ENCODE data around the gene NCOA7. TPM values are rescaled to one million over a fixed set of nuclear protein-coding genes. Genes with fewer than 3 reads are reported as not detected.

Gene NCOA7
- total RNA-seq, 1 experiment from 2014 or later, result 9.4 TPM

- no CpG with 5 or more reads among the region's 3 CpGs for WGBS (ENCODE audit: extremely low coverage, insufficient read length, low lambda C conversion rate)
- H2AK5ac ChIP-seq (ENCODE audit: insufficient read length, low read length), result no peak overlapping the region
- peaks cover 5% of the 10 kb centered on the region for H3K27me3 Mint-ChIP-seq (ENCODE audit: low read depth)
- H3K9ac ChIP-seq (ENCODE audit: extremely low read depth, insufficient read length, low read length), result peak overlapping the region; percentile 92
- no peak overlapping the region for H3K4me3 Mint-ChIP-seq
- no peak overlapping the region for H2BK120ac ChIP-seq (ENCODE audit: low read depth, low read length, poor library complexity, severe bottlenecking)
- no peak overlapping the region for H4K8ac ChIP-seq (replicated peaks; ENCODE audit: insufficient read length, low read depth, low read length)
- no peaks in the 10 kb centered on the region for H3K9me3 ChIP-seq (ENCODE audit: control insufficient read depth, low read depth, low read length)
- peak overlapping the region; percentile 96 for H3T11ph ChIP-seq (ENCODE audit: low read length)
- H3K18ac ChIP-seq (ENCODE audit: insufficient read length, low read depth, low read length), result no peak overlapping the region
- no peak overlapping the region for H2BK12ac ChIP-seq (ENCODE audit: insufficient read length, low read depth, low read length)
- DNase-seq, result no peak
- H3K4me2 ChIP-seq (ENCODE audit: insufficient read depth, insufficient read length, low read length), result peak overlapping the region; percentile 93
- H3K27me3 ChIP-seq (ENCODE audit: insufficient read depth, low read length), result no peaks in the 10 kb centered on the region
- H3K36me3 Mint-ChIP-seq (ENCODE audit: insufficient read depth in 1 of 3, low read depth in 3 of 3), result no peaks in the 10 kb centered on the region
- H3K79me2 ChIP-seq (ENCODE audit: insufficient read depth, low read length), result no peaks in the 10 kb centered on the region
- H3K56ac ChIP-seq (ENCODE audit: insufficient read length, low read depth, low read length), result no peak overlapping the region
- no peak overlapping the region for H2BK20ac ChIP-seq (ENCODE audit: low read depth, low read length, poor library complexity, severe bottlenecking)
- H2BK5ac ChIP-seq (ENCODE audit: insufficient read length, low read length), result no peak overlapping the region
- H3K14ac ChIP-seq (ENCODE audit: insufficient read depth, low read length), result peak overlapping the region; percentile 84; the same call in 1 of the 2 replicates
- H3K27ac Mint-ChIP-seq, result no peak overlapping the region
- TF ChIP-seq CTCF (conservative IDR thresholded peaks at IDR 0.05), result no peak
- H3K27ac ChIP-seq (ENCODE audit: insufficient read length, low read depth, low read length), result peak overlapping the region; percentile 8
- H3K23ac ChIP-seq (ENCODE audit: insufficient read length, low read depth, low read length), result no peak overlapping the region
- H4K91ac ChIP-seq (ENCODE audit: insufficient read length, low read depth, low read length), result no peak overlapping the region
- H3K9me3 Mint-ChIP-seq, result peaks cover 0 to 3% of the 10 kb centered on the region in 2 experiments; a peak in 1 of 5 replicates
- no peak overlapping the region for H2BK15ac ChIP-seq (ENCODE audit: low read depth, low read length)
- no peaks in the 10 kb centered on the region for H3K79me1 ChIP-seq (ENCODE audit: insufficient read depth, low read depth, low read length, poor library complexity, severe bottlenecking)
- no peak overlapping the region for H4K5ac ChIP-seq (ENCODE audit: insufficient read length, low read depth, low read length)
- H3K4ac ChIP-seq (ENCODE audit: low read depth, low read length), result no peak overlapping the region
- no peaks in the 10 kb centered on the region for H3K4me1 ChIP-seq (ENCODE audit: insufficient read depth, low read length)
- H4K20me1 ChIP-seq (ENCODE audit: control insufficient read depth, insufficient read depth, insufficient read length), result no peaks in the 10 kb centered on the region
- peaks cover 5% of the 10 kb centered on the region for H3K23me2 ChIP-seq (ENCODE audit: insufficient read length, low read depth, low read length, poor library complexity, severe bottlenecking)
- peak overlapping the region; percentile 86 for H2AFZ ChIP-seq (ENCODE audit: low read length)
- peaks cover 5 to 6% of the 10 kb centered on the region in 2 experiments; a peak in 3 of 4 replicates for H3K4me1 Mint-ChIP-seq
Observed at GRCh38 chr6:125781314-125781868, 9.4 kb upstream of the NCOA7 start.
